Hepatocyte (in vitro differentiated cells): Measurements from ENCODE around the gene DNAJB12. TPM values are rescaled to one million over a fixed set of nuclear protein-coding genes. Genes with fewer than 3 reads are reported as not detected.

Experiments used
- DNase-seq: peaks from one replicate; pipeline ENCODE4 v3.0.0-alpha.2; 2016; ENCODE audit warnings: low spot score
- H2AFZ ChIP-seq: fragments of 200-600 bp; sonication (generic); 2 replicates; pipeline ENCODE4 v1.6.0; 2016; ENCODE audit warnings: antibody characterized with exemption, mild to moderate bottlenecking
- H3K27ac ChIP-seq: fragments of 200-600 bp; sonication (generic); 2 replicates; pipeline ENCODE4 v1.5.1; 2016; ENCODE audit warnings: mild to moderate bottlenecking
- H3K27me3 ChIP-seq: fragments of 200-600 bp; sonication (generic); 2 replicates; pipeline ENCODE4 v1.6.1; 2016
- H3K36me3 ChIP-seq: fragments of 200-600 bp; sonication (generic); replicated peaks from 2 replicates; pipeline ENCODE4 v1.5.1; 2016; ENCODE audit warnings: low read depth; ENCODE audit not compliant: insufficient read depth
- H3K4me1 ChIP-seq: fragments of 200-600 bp; sonication (generic); 2 replicates; pipeline ENCODE4 v1.5.1; 2016; ENCODE audit warnings: mild to moderate bottlenecking, moderate library complexity; ENCODE audit not compliant: insufficient read depth
- H3K4me2 ChIP-seq: fragments of 200-600 bp; sonication (generic); 2 replicates; pipeline ENCODE4 v1.6.0; 2016
- H3K4me3 ChIP-seq: fragments of 200-600 bp; sonication (generic); 2 replicates; pipeline ENCODE4 v1.5.1; 2016; ENCODE audit warnings: mild to moderate bottlenecking
- H3K79me2 ChIP-seq: fragments of 200-600 bp; sonication (generic); 2 replicates; pipeline ENCODE4 v1.6.0; 2017; ENCODE audit warnings: mild to moderate bottlenecking
- H3K9me2 ChIP-seq: fragments of 200-600 bp; sonication (generic); replicated peaks from 2 replicates; pipeline ENCODE4 v1.6.0; 2017; ENCODE audit warnings: mild to moderate bottlenecking; ENCODE audit not compliant: insufficient read depth
- H3K9me3 ChIP-seq: fragments of 200-600 bp; sonication (generic); 2 replicates; pipeline ENCODE4 v1.5.1; 2016; ENCODE audit warnings: low read depth, mild to moderate bottlenecking
- H4K20me1 ChIP-seq: fragments of 200-600 bp; sonication (generic); 2 replicates; pipeline ENCODE4 v1.6.0; 2016; ENCODE audit warnings: mild to moderate bottlenecking; ENCODE audit not compliant: insufficient read depth, poor library complexity, severe bottlenecking
- EZH2 ChIP-seq: fragments of 200-600 bp; sonication (generic); IDR thresholded peaks from 2 replicates; pipeline ENCODE4 v1.6.1; 2016; ENCODE audit warnings: antibody characterized with exemption, mild to moderate bottlenecking, borderline replicate concordance
- EZH2phosphoT487 ChIP-seq: fragments of 200-600 bp; sonication (generic); IDR thresholded peaks from one replicate; pipeline ENCODE4 v1.6.1; 2018; ENCODE audit warnings: antibody characterized with exemption, mild to moderate bottlenecking, low read depth, moderate library complexity; ENCODE audit not compliant: unreplicated experiment, severe bottlenecking
- WGBS: methylation state at CpG from one replicate; pipeline ENCODE4 v1.1.6; 2016; ENCODE audit warnings: low lambda C conversion rate; ENCODE audit errors: missing lambda C conversion rate; 5-methylcytosine and 5-hydroxymethylcytosine counted together
- polyA plus RNA-seq: library from polyadenylated mRNA; unstranded; fragments of >200 nt; fragmentation: Nextera tagmentation; extraction: Ambion mirVana; gene quantifications from 2 replicates; pipeline ENCODE4 v1.2.1, GENCODE V29; 2016
- total RNA-seq: library from RNA; depleted of rRNA; stranded (reverse); fragments of >200 nt; gene quantifications from 2 replicates; pipeline ENCODE4 v1.2.3, GENCODE V29; 2014
- TF ChIP-seq, protein P1 (sequence below): fragments of 200-600 bp; sonication (generic); IDR thresholded peaks from 2 replicates; pipeline ENCODE4 v1.5.1; 2016; ENCODE audit warnings: antibody characterized with exemption, mild to moderate bottlenecking; ENCODE audit not compliant: poor library complexity

The DNAJB12 gene
- total and polyA plus RNA-seq, 2 experiments from 2014 or later: 31.0 to 40.3 TPM

DNA sequence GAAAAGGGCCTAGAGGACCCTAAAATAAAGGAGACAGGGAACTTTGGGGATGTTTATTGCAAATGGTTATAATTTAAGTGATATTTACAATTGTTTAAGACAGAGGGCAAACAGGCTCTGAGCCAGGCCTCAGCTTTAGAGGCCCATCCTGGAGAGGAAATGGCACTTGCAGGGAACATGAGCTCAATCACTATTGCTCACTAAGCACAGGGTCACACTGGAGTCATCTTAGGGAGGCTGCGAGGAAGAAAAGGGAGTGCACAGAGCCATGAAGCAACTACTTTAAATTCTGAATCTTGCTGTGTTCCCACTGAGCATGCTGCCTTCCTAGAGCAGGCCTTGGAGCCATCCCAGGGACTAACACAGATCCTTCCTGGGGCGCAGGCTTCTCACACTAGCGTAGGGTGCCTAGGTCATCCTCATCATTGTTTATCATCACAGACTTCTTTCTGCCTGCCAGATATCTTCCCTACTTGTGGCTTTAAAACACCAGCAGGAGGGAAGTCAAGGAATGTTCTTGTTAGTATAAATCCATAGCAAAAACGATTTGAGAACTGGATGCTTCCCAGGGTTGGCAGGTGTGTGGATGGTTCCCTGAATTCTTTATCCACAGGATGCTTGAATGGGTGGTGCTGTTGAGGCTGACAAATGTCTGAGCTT is 12.7 kb upstream of the DNAJB12 start:
- no peak overlapping the region for H2AFZ ChIP-seq

DNA sequence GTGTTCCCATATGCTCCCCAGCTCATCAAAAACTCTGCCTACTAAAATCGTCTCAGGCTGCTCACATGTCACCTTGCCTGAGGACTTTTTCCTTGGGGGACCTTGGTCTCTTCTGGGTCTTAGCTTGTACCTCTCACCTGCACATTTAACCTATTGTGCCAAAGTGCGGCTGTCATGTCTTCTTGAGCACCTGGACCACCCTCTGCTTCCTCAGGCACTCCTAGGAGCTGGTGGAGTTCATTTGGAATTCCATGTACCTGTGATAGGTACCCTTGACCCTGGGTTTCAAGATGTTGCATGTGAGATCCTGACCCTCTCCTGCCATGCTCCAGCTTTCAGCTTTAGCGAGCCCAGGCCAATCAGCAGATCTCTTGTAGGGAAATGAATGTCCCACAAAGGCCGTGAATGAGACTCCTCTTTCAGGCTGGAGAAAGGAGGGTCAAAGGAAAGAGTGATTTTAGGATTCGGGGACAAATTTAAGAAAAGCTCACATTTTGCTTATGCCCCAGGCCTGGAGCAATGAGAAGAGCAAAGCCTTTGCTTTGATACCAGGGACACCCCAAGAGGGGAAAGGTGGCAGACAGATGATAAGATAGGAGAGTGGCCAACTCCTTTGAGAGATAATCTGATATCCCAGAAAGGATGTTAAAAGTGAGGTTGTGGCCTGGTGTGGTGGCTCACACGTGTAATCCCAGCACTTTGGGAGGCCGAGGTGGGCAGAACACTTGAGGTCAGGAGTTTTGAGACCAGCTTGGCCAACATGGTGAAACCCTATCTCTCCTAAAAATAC is 10.6 kb upstream of the DNAJB12 start:
- peaks cover 6% of the 10 kb centered on the region for H3K4me1 ChIP-seq
- no peak overlapping the region for H3K4me2 ChIP-seq
- no peaks in the 10 kb centered on the region for H3K36me3 ChIP-seq
- no peaks in the 10 kb centered on the region for H3K9me2 ChIP-seq
- 89% methylated on average over 7 of the region's 7 CpGs for WGBS
- TF ChIP-seq EZH2phosphoT487: no peak
- TF ChIP-seq, protein P1, sequence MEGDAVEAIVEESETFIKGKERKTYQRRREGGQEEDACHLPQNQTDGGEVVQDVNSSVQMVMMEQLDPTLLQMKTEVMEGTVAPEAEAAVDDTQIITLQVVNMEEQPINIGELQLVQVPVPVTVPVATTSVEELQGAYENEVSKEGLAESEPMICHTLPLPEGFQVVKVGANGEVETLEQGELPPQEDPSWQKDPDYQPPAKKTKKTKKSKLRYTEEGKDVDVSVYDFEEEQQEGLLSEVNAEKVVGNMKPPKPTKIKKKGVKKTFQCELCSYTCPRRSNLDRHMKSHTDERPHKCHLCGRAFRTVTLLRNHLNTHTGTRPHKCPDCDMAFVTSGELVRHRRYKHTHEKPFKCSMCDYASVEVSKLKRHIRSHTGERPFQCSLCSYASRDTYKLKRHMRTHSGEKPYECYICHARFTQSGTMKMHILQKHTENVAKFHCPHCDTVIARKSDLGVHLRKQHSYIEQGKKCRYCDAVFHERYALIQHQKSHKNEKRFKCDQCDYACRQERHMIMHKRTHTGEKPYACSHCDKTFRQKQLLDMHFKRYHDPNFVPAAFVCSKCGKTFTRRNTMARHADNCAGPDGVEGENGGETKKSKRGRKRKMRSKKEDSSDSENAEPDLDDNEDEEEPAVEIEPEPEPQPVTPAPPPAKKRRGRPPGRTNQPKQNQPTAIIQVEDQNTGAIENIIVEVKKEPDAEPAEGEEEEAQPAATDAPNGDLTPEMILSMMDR: no peak
- TF ChIP-seq EZH2: no peak
- H3K4me3 ChIP-seq: no peak overlapping the region
- no peaks in the 10 kb centered on the region for H3K9me3 ChIP-seq
- H3K27ac ChIP-seq: peak overlapping the region; percentile 5
- no peaks in the 10 kb centered on the region for H3K27me3 ChIP-seq
- H3K79me2 ChIP-seq: no peaks in the 10 kb centered on the region
- no peak overlapping the region for H2AFZ ChIP-seq
- DNase-seq: no peak
- no peaks in the 10 kb centered on the region for H4K20me1 ChIP-seq

More for the DNA sequence above, 12.7 kb upstream of the DNAJB12 start:
- no peak for DNase-seq
- no peaks in the 10 kb centered on the region for H3K9me3 ChIP-seq
- no peaks in the 10 kb centered on the region for H3K27me3 ChIP-seq
- H4K20me1 ChIP-seq: no peaks in the 10 kb centered on the region
- H3K9me2 ChIP-seq: no peaks in the 10 kb centered on the region
- no peak overlapping the region for H3K4me3 ChIP-seq
- 92% methylated on average over 4 of the region's 4 CpGs for WGBS
- TF ChIP-seq EZH2 (no peak), EZH2phosphoT487 (no peak)
- TF ChIP-seq, protein P1: no peak
- no peaks in the 10 kb centered on the region for H3K79me2 ChIP-seq
- no peaks in the 10 kb centered on the region for H3K36me3 ChIP-seq
- no peak overlapping the region for H3K27ac ChIP-seq
- H3K4me2 ChIP-seq: no peak overlapping the region
- H3K4me1 ChIP-seq: peaks cover 6% of the 10 kb centered on the region

DNA sequence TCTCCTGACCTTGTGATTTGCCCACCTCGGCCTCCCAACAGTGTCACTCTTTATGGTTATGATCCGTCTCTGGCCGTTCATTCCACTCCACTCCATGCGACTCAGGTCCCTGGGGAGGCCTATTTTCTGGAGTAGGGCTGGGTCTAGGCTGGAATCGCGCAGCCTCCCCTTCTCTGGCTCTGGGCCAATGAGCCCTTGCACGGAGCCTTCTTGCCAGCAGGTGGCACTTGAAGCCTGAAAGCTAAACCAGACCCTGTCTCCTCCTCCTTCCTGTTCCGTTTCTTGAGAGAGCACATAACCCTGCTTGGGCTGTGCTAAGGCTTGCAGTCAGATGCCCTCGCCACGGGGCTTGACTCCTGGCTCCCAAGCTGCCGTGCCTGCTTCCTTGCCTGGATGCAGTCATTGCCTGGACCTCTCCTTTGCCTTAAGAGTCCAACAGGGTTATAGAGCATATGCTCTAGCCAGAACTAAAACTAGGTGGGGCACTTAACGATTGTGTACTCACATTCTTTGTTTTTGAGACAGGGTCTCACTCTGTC is 9.6 kb upstream of the DNAJB12 start:
- peak; percentile 93 for DNase-seq
- no peaks in the 10 kb centered on the region for H3K9me3 ChIP-seq
- H2AFZ ChIP-seq: peak overlapping the region; percentile 50
- H3K4me1 ChIP-seq: peaks cover 6% of the 10 kb centered on the region
- no peaks in the 10 kb centered on the region for H3K27me3 ChIP-seq
- H3K4me3 ChIP-seq: no peak overlapping the region
- H3K79me2 ChIP-seq: no peaks in the 10 kb centered on the region
- H4K20me1 ChIP-seq: no peaks in the 10 kb centered on the region
- H3K9me2 ChIP-seq: no peaks in the 10 kb centered on the region
- H3K36me3 ChIP-seq: no peaks in the 10 kb centered on the region
- TF ChIP-seq, protein P1: peak; percentile 92
- no peak for TF ChIP-seq EZH2phosphoT487
- H3K4me2 ChIP-seq: peak overlapping the region; percentile 64
- H3K27ac ChIP-seq: peak overlapping the region; percentile 5
- WGBS: 17% methylated on average over 12 of the region's 12 CpGs
